D341Med (cell line): Measurements from ENCODE around the gene SMIM14.
A peak's percentile ranks its signal among the peaks of the same experiment; 100 is the strongest.
"Not testable (repeated sequence)": the region's sequence is repeated elsewhere in the genome, so short reads cannot be mapped to it uniquely, and the experiment has no call there.

Source experiments
- DNase-seq: peaks from one replicate; pipeline ENCODE4 v3.0.0; 2012; ENCODE audit warnings: low spot score

SMIM14 gene

GRCh38 chr4:39642885-39643552 is 4.4 kb upstream of the SMIM14 start:
- no peak for DNase-seq

GRCh38 chr4:39641451-39641850 is 2.8 kb upstream of the SMIM14 start:
- DNase-seq: no peak

GRCh38 chr4:39637586-39638353 is 895 bp downstream of the SMIM14 start:
- DNase-seq: peak; percentile 66

GRCh38 chr4:39637221-39637585 is 1.5 kb downstream of the SMIM14 start:
- DNase-seq: no peak

GRCh38 chr4:39636531-39637184 is 2.0 kb downstream of the SMIM14 start:
- no peak for DNase-seq

GRCh38 chr4:39635023-39635422 is 3.6 kb downstream of the SMIM14 start:
- DNase-seq: no peak

- DNase-seq: no peak
Observed at GRCh38 chr4:39631700-39632079, 7.0 kb downstream of the SMIM14 start.

GRCh38 chr4:39627413-39627812 is 11.3 kb downstream of the SMIM14 start:
- no peak for DNase-seq

- no peak for DNase-seq
Observed at GRCh38 chr4:39626913-39627312, 11.8 kb downstream of the SMIM14 start.

- DNase-seq: no peak
Observed at GRCh38 chr4:39626261-39626660, 12.4 kb downstream of the SMIM14 start.

GRCh38 chr4:39621582-39621981 is 17.1 kb downstream of the SMIM14 start:
- no peak for DNase-seq

GRCh38 chr4:39620551-39621313 is 17.9 kb downstream of the SMIM14 start:
- DNase-seq: no peak

GRCh38 chr4:39617534-39617933 is 21.1 kb downstream of the SMIM14 start:
- DNase-seq: no peak

- DNase-seq: no peak
Observed at GRCh38 chr4:39616651-39617050, 22.0 kb downstream of the SMIM14 start.

GRCh38 chr4:39616112-39616511 is 22.6 kb downstream of the SMIM14 start:
- not testable (repeated sequence) for DNase-seq

GRCh38 chr4:39614487-39615162 is 24.0 kb downstream of the SMIM14 start:
- no peak for DNase-seq

GRCh38 chr4:39613093-39613656 is 25.5 kb downstream of the SMIM14 start:
- no peak for DNase-seq

- DNase-seq: no peak
Observed at GRCh38 chr4:39609454-39609931, 29.2 kb downstream of the SMIM14 start.

GRCh38 chr4:39608451-39608850 is 30.2 kb downstream of the SMIM14 start:
- no peak for DNase-seq

- DNase-seq: no peak
Observed at GRCh38 chr4:39606747-39607146, 31.9 kb downstream of the SMIM14 start.

GRCh38 chr4:39597695-39598381 is 40.8 kb downstream of the SMIM14 start:
- DNase-seq: no peak
